GM18520 (cell line): ENCODE results near the gene SNED1.
"Not testable (repeated sequence)": the region's sequence is repeated elsewhere in the genome, so short reads cannot be mapped to it uniquely, and the experiment has no call there.

ENCODE experiments used
- ATAC-seq: cut with Tn5 transposase; IDR thresholded peaks from one replicate; pipeline ENCODE4 v1.9.1; 2021; ENCODE audit not compliant: unreplicated experiment

Gene SNED1

GRCh38 chr2:241104611-241105010 lies 106.2 kb downstream of the SNED1 start:
- not testable (repeated sequence) for ATAC-seq

- no peak for ATAC-seq
Observed at GRCh38 chr2:241105641-241106040, 107.2 kb downstream of the SNED1 start.

GRCh38 chr2:241107031-241107783 lies 108.8 kb downstream of the SNED1 start:
- ATAC-seq = no peak

- no peak for ATAC-seq
Observed at GRCh38 chr2:241108271-241109209, 110.1 kb downstream of the SNED1 start.

- ATAC-seq = no peak
Observed at GRCh38 chr2:241109210-241110088, 111.0 kb downstream of the SNED1 start.

GRCh38 chr2:241110089-241110606 lies 111.7 kb downstream of the SNED1 start:
- ATAC-seq = no peak

GRCh38 chr2:241110607-241111439 lies 112.4 kb downstream of the SNED1 start:
- ATAC-seq = no peak

- ATAC-seq = no peak
Observed at GRCh38 chr2:241111440-241111805, 113.0 kb downstream of the SNED1 start.

- ATAC-seq = no peak
Observed at GRCh38 chr2:241112046-241112445, 113.6 kb downstream of the SNED1 start.

- ATAC-seq = no peak
Observed at GRCh38 chr2:241112592-241112991, 114.2 kb downstream of the SNED1 start.

- ATAC-seq = no peak
Observed at GRCh38 chr2:241114836-241115235, 116.4 kb downstream of the SNED1 start.

- no peak for ATAC-seq
Observed at GRCh38 chr2:241115361-241115760, 116.9 kb downstream of the SNED1 start.

GRCh38 chr2:241116606-241117560 lies 118.5 kb downstream of the SNED1 start:
- no peak for ATAC-seq

GRCh38 chr2:241118737-241119505 lies 120.5 kb downstream of the SNED1 start:
- ATAC-seq = no peak

GRCh38 chr2:241120440-241120839 lies 122.0 kb downstream of the SNED1 start:
- ATAC-seq = no peak

- ATAC-seq = no peak
Observed at GRCh38 chr2:241121008-241121407, 122.6 kb downstream of the SNED1 start.

- ATAC-seq = no peak
Observed at GRCh38 chr2:241122376-241123002, 124.1 kb downstream of the SNED1 start.
